ENCODE results near the gene RAB20.

The RAB20 gene

GRCh38 chr13:110531100-110531499 lies 30.4 kb downstream of the RAB20 start:
- DNase-seq (ENCODE audit: low read depth in 4 of 4, low spot score in 1 of 4), result no peak

- no peak for DNase-seq (ENCODE audit: low read depth in 4 of 4, low spot score in 1 of 4)
These were observed 31.8 kb downstream of the RAB20 start for GRCh38 chr13:110529522-110530311.

- no peak for DNase-seq (ENCODE audit: low read depth in 4 of 4, low spot score in 1 of 4)
These were observed 32.6 kb downstream of the RAB20 start for GRCh38 chr13:110528911-110529310.

GRCh38 chr13:110528371-110528770 lies 33.2 kb downstream of the RAB20 start:
- no peak for DNase-seq (ENCODE audit: low read depth in 4 of 4, low spot score in 1 of 4)

GRCh38 chr13:110525328-110526319 lies 35.9 kb downstream of the RAB20 start:
- no peak for DNase-seq (ENCODE audit: low read depth in 4 of 4, low spot score in 1 of 4)

- no peak for DNase-seq (ENCODE audit: low read depth in 4 of 4, low spot score in 1 of 4)
These were observed 36.8 kb downstream of the RAB20 start for GRCh38 chr13:110524541-110525257.

- DNase-seq (ENCODE audit: low read depth in 4 of 4, low spot score in 1 of 4), result no peak
These were observed 37.5 kb downstream of the RAB20 start for GRCh38 chr13:110523838-110524540.

GRCh38 chr13:110523180-110523579 lies 38.3 kb downstream of the RAB20 start:
- no peak for DNase-seq (ENCODE audit: low read depth in 4 of 4, low spot score in 1 of 4)

- DNase-seq (ENCODE audit: low read depth in 4 of 4, low spot score in 1 of 4), result no peak
These were observed 38.8 kb downstream of the RAB20 start for GRCh38 chr13:110522721-110523120.

- no peak for DNase-seq (ENCODE audit: low read depth in 4 of 4, low spot score in 1 of 4)
These were observed 39.6 kb downstream of the RAB20 start for GRCh38 chr13:110521946-110522345.

GRCh38 chr13:110521296-110521680 lies 40.2 kb downstream of the RAB20 start:
- no peak for DNase-seq (ENCODE audit: low read depth in 4 of 4, low spot score in 1 of 4)

- DNase-seq (ENCODE audit: low read depth in 4 of 4, low spot score in 1 of 4), result no peak
These were observed 40.9 kb downstream of the RAB20 start for GRCh38 chr13:110520431-110521295.

- no peak for DNase-seq (ENCODE audit: low read depth in 4 of 4, low spot score in 1 of 4)
These were observed 42.0 kb downstream of the RAB20 start for GRCh38 chr13:110519506-110519905.

- no peak for DNase-seq (ENCODE audit: low read depth in 4 of 4, low spot score in 1 of 4)
These were observed 42.5 kb downstream of the RAB20 start for GRCh38 chr13:110519046-110519445.

- no peak for DNase-seq (ENCODE audit: low read depth in 4 of 4, low spot score in 1 of 4)
These were observed 43.0 kb downstream of the RAB20 start for GRCh38 chr13:110518571-110518970.

GRCh38 chr13:110518226-110518525 lies 43.3 kb downstream of the RAB20 start:
- no peak for DNase-seq (ENCODE audit: low read depth in 4 of 4, low spot score in 1 of 4)

GRCh38 chr13:110517505-110518225 lies 43.9 kb downstream of the RAB20 start:
- DNase-seq (ENCODE audit: low read depth in 4 of 4, low spot score in 1 of 4), result no peak

GRCh38 chr13:110516500-110516899 lies 45.0 kb downstream of the RAB20 start:
- DNase-seq (ENCODE audit: low read depth in 4 of 4, low spot score in 1 of 4), result no peak

- DNase-seq (ENCODE audit: low read depth in 4 of 4, low spot score in 1 of 4), result no peak
These were observed 49.3 kb downstream of the RAB20 start for GRCh38 chr13:110512198-110512740.

All from stimulated activated CD4-positive, alpha-beta T cell treated with anti-CD3 and anti-CD28 coated beads, Interleukin-1b, Interleukin-23, amount 100 ng/mL, for 24 hours (primary cell).